ENCODE results near the gene BLOC1S2.

BLOC1S2 gene

GRCh38 chr10:100328198-100328597, 41.7 kb upstream of the BLOC1S2 start:
- Mint-ChIP-seq H3K27ac (no peak overlapping the region), H3K4me1 (peaks cover 10% of the 10 kb centered on the region), H3K36me3 (ENCODE audit: low read depth) (no peaks in the 10 kb centered on the region), H3K27me3 (ENCODE audit: low read depth, poor library complexity) (peaks cover 55% of the 10 kb centered on the region), H3K9me3 (no peaks in the 10 kb centered on the region), H3K4me3 (no peak overlapping the region)
- no peak for DNase-seq
- TF ChIP-seq CTCF (IDR thresholded peaks at IDR 0.05) = no peak

DNA sequence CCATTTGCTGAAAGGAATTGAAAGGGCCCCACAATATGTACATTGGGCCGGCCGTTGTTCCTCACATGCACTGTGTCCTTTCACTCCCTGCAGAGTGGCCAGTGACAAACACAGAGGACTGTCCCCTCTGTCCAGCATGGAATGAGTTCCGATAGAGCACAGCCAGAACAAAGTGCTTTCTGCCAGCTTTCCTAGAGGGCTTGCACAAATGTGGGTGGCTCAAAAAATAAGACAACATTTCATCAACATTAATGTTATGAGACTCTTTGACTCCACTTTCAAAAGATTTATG, 41.2 kb upstream of the BLOC1S2 start:
- no peaks in the 10 kb centered on the region for H3K9me3 Mint-ChIP-seq
- no peak for TF ChIP-seq CTCF (IDR thresholded peaks at IDR 0.05)
- peaks cover 10% of the 10 kb centered on the region for H3K4me1 Mint-ChIP-seq
- no peak overlapping the region for H3K4me3 Mint-ChIP-seq
- peaks cover 52% of the 10 kb centered on the region for H3K27me3 Mint-ChIP-seq (ENCODE audit: low read depth, poor library complexity)
- no peaks in the 10 kb centered on the region for H3K36me3 Mint-ChIP-seq (ENCODE audit: low read depth)
- DNase-seq = no peak
- no peak overlapping the region for H3K27ac Mint-ChIP-seq

DNA sequence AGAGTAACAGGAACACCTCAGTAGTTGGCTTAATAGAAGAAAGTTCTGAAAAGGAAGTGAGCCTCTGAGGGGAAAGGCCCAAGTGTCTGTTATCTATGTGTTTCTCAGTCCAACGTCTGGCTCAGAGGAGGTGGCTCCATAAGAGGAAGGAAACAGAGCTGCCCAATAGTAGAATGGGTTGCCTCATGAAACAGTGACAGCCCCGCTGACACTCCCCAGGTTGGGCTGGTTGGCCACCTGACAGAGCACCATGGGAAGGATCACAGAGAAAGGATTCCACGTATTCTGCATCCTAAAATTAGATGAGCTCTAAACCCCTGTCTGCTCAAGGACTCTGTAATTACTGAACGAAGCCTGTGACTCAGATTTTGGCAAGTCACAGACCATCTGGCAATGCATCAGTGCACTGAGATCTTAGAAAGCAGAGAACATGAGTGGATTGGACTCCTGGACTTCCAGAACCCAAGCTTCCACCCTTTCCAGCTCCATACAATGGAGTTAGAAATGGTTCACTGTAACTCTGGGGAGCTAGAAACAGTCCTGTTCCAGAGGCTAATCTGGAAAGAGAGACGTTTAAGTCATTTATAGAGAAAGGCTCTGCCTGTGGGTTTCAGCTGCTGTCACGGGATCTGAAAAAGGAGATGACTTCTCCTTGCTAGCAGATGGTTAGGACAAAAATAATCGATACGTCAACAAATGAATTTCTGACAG, 40.7 kb upstream of the BLOC1S2 start:
- Mint-ChIP-seq H3K36me3 (ENCODE audit: low read depth) (no peaks in the 10 kb centered on the region), H3K27me3 (ENCODE audit: low read depth, poor library complexity) (peaks cover 51% of the 10 kb centered on the region), H3K27ac (no peak overlapping the region), H3K4me1 (peaks cover 10% of the 10 kb centered on the region), H3K9me3 (no peaks in the 10 kb centered on the region), H3K4me3 (no peak overlapping the region)
- TF ChIP-seq CTCF (IDR thresholded peaks at IDR 0.05) = no peak
- no peak for DNase-seq

DNA sequence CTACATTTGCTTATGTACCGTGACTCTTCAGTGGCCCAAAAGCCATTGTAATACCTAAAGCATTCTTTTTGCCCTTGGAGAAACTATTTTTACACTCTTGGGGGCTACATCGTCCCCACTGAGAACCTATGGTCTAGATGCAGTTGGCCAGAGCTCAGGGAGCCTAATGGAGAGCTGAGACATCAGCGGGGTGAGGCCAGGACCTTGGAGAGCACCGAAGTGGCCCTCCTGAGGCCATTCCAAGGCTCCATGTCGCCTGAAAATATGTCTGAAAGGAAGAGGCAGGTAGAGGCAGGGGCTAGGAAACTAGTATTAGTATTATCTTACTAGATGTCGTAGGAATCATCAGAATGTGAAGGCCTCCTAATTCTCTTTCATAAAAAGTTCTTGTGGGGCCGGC, 38.7 kb upstream of the BLOC1S2 start:
- Mint-ChIP-seq H3K27ac (no peak overlapping the region), H3K4me1 (peaks cover 3% of the 10 kb centered on the region), H3K4me3 (no peak overlapping the region), H3K36me3 (ENCODE audit: low read depth) (no peaks in the 10 kb centered on the region), H3K27me3 (ENCODE audit: low read depth, poor library complexity) (peaks cover 60% of the 10 kb centered on the region), H3K9me3 (no peaks in the 10 kb centered on the region)
- no peak for TF ChIP-seq CTCF (IDR thresholded peaks at IDR 0.05)
- peak; percentile 76 for DNase-seq

GRCh38 chr10:100319707-100320402, 33.4 kb upstream of the BLOC1S2 start:
- DNase-seq = no peak
- Mint-ChIP-seq H3K27me3 (ENCODE audit: low read depth, poor library complexity) (peaks cover 50% of the 10 kb centered on the region), H3K4me3 (no peak overlapping the region), H3K36me3 (ENCODE audit: low read depth) (no peaks in the 10 kb centered on the region), H3K27ac (no peak overlapping the region), H3K4me1 (peaks cover 4% of the 10 kb centered on the region), H3K9me3 (no peaks in the 10 kb centered on the region)
- no peak for TF ChIP-seq CTCF (IDR thresholded peaks at IDR 0.05)

- Mint-ChIP-seq H3K27me3 (ENCODE audit: low read depth, poor library complexity) (peaks cover 42% of the 10 kb centered on the region), H3K9me3 (no peaks in the 10 kb centered on the region), H3K36me3 (ENCODE audit: low read depth) (no peaks in the 10 kb centered on the region), H3K27ac (no peak overlapping the region), H3K4me3 (no peak overlapping the region), H3K4me1 (peaks cover 10% of the 10 kb centered on the region)
- no peak for TF ChIP-seq CTCF (IDR thresholded peaks at IDR 0.05)
- DNase-seq = no peak
Measured at GRCh38 chr10:100318207-100318606, 31.7 kb upstream of the BLOC1S2 start.

Data from nephron progenitor cell (in vitro differentiated cells).